K562 treated with DMSO at 1 percent for 24 hours (cell line): ENCODE data around the gene SLC2A9. TPM values are rescaled to one million over a fixed set of nuclear protein-coding genes. Genes with fewer than 3 reads are reported as not detected.

Experiments used
- total RNA-seq: library from RNA; unstranded; fragments of 300-600 nt; gene quantifications from 2 replicates; pipeline ENCODE4 v1.2.3, GENCODE V29; 2022; ENCODE audit warnings: low read depth; ENCODE audit not compliant: insufficient read depth

Gene SLC2A9
- 0.37 and 0.58 TPM in 2 replicates for total RNA-seq

GRCh38 chr4:10020871-10021652, at the start of gene SLC2A9:
Gene SLC2A9 (minus strand): TSS chr4:10021497. CDS start chr4:10021429, 68 bp downstream.

GRCh38 chr4:9781343-9782135, 239.8 kb downstream of the SLC2A9 start, which contains the start of gene DRD5:
Gene DRD5 (plus strand): TSS chr4:9781634. CDS start chr4:9782030, 396 bp downstream.

Other genes with a start within 250 kb of the SLC2A9 start
- gene DRD5, start 239.9 kb downstream of the SLC2A9 start, total RNA-seq: not detected in 2 replicates
- 184 and 194 TPM in 2 replicates for gene WDR1, start 95.3 kb upstream of the SLC2A9 start, total RNA-seq